ENCODE results near the gene HERC5.
A peak's percentile ranks its signal among the peaks of the same experiment; 100 is the strongest.

Gene HERC5

DNA sequence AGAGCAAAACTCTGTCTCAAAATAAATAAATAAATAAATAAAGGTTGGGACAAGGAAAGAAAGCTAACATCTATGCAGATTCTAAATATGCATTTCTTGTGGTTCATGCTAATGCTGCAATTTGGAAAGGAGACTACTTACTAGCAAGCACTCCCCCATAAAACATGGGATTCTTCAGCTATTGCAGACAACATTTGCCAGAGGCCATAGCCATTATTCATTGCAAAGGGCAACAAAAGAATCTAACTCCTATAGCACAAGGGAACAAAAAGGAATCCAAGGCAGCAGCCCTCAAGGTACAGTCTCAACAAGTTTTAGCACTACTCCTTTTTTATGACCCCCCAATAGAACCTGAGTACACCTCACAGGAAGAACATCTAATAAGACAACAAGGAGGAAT lies 8.0 kb upstream of the HERC5 start:
- POLR2A ChIA-PET: no interaction called here
- TF ChIP-seq SP1 (IDR thresholded peaks at IDR 0.05) (no peak), FOXA1 (IDR thresholded peaks at IDR 0.05) (no peak), BHLHE40 (IDR thresholded peaks at IDR 0.05; ENCODE audit: borderline replicate concordance) (no peak), PKNOX1 (IDR thresholded peaks at IDR 0.05) (no peak)
- no peak for DNase-seq (ENCODE audit: extremely low spot score)
- CTCF ChIA-PET: interaction anchor here (1.1 kb wide), 1 partner anchor 70 kb away, joined by 4 read pairs; the partner anchor contains the start of gene HERC6

GRCh38 chr4:88449290-88449689 lies 7.6 kb upstream of the HERC5 start:
- no peak for DNase-seq (ENCODE audit: extremely low spot score)
- ChIA-PET POLR2A (no interaction called here), CTCF (interaction anchor here (1.1 kb wide), 1 partner anchor 71 kb away, joined by 4 read pairs; the partner anchor contains the start of gene HERC6)
- TF ChIP-seq TARDBP (IDR thresholded peaks at IDR 0.05): no peak
- no peak for TF ChIP-seq L3MBTL2 (conservative IDR thresholded peaks at IDR 0.05)
- no peak for TF ChIP-seq FOXA1 (IDR thresholded peaks at IDR 0.05)
- TF ChIP-seq ZNF384 (IDR thresholded peaks at IDR 0.05): no peak
- TF ChIP-seq HDGF (IDR thresholded peaks at IDR 0.05; ENCODE audit: borderline replicate concordance): no peak
- no peak for TF ChIP-seq SP1 (IDR thresholded peaks at IDR 0.05)
- TF ChIP-seq NFRKB (IDR thresholded peaks at IDR 0.05): no peak
- TF ChIP-seq BHLHE40 (IDR thresholded peaks at IDR 0.05; ENCODE audit: borderline replicate concordance): no peak
- TF ChIP-seq FOXK2 (IDR thresholded peaks at IDR 0.05): no peak
- no peak for TF ChIP-seq ARNT (IDR thresholded peaks at IDR 0.05)
- TF ChIP-seq FOXM1 (IDR thresholded peaks at IDR 0.05; ENCODE audit: borderline replicate concordance): no peak
- no peak for TF ChIP-seq CTBP1 (IDR thresholded peaks at IDR 0.05; ENCODE audit: borderline replicate concordance)
- TF ChIP-seq SUZ12 (IDR thresholded peaks at IDR 0.05): no peak
- TF ChIP-seq LEF1 (IDR thresholded peaks at IDR 0.05; ENCODE audit: borderline replicate concordance): no peak
- TF ChIP-seq ELF4 (IDR thresholded peaks at IDR 0.05): no peak
- TF ChIP-seq PKNOX1 (IDR thresholded peaks at IDR 0.05): no peak

DNA sequence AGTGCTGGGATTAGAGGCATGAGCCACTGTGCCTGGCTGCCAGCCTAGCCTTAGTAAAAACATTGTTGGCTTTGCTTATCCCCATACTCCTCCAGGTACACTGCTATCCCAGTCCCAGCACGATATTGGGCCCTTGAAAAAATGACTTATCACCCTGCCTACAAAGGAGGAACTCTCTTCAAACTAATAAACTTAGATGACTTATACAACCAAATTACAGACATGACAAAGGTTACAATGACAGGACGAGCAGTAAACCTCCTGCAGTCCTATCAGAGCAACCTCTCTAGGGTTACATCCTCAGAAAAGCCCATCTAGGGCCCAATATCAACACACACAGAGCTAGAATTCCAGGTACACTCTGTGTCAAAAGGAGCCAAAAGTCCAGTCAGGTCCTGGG lies 5.7 kb upstream of the HERC5 start:
- no peak for DNase-seq (ENCODE audit: extremely low spot score)
- POLR2A ChIA-PET: no interaction called here
- CTCF ChIA-PET: interaction anchor here (0.6 kb wide), 1 partner anchor 32 kb away, joined by 5 read pairs; no protein-coding TSS in a partner anchor
- no peak for TF ChIP-seq ZNF384 (IDR thresholded peaks at IDR 0.05)
- no peak for TF ChIP-seq HDGF (IDR thresholded peaks at IDR 0.05; ENCODE audit: borderline replicate concordance)
- no peak for TF ChIP-seq SUZ12 (IDR thresholded peaks at IDR 0.05)
- no peak for TF ChIP-seq L3MBTL2 (conservative IDR thresholded peaks at IDR 0.05)
- TF ChIP-seq ARNT (IDR thresholded peaks at IDR 0.05): no peak
- TF ChIP-seq TARDBP (IDR thresholded peaks at IDR 0.05): no peak
- no peak for TF ChIP-seq FOXM1 (IDR thresholded peaks at IDR 0.05; ENCODE audit: borderline replicate concordance)
- TF ChIP-seq LEF1 (IDR thresholded peaks at IDR 0.05; ENCODE audit: borderline replicate concordance): no peak
- TF ChIP-seq BHLHE40 (IDR thresholded peaks at IDR 0.05; ENCODE audit: borderline replicate concordance): no peak
- TF ChIP-seq PKNOX1 (IDR thresholded peaks at IDR 0.05): no peak

DNA sequence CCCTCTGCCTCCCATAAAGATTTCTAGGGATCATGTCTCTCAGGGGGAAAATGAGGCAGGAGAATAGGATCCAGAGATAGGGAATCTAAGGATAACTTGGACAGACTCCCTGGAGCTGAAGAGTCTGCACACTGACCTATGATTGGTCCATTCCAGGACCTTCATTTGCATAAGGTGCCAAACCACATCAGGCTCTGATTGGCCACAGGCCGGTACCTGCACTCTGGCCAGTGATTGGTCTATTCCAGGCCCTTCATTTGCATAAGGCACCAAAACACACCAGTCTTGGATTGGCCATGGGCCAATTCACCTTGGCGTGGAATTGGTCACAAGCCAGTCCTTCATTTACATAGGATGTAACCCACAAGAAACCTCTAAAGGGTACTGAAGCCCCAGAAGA lies 4.0 kb upstream of the HERC5 start:
- no peak for DNase-seq (ENCODE audit: extremely low spot score)
- ChIA-PET POLR2A (no interaction called here), CTCF (interaction anchor here (0.6 kb wide), 1 partner anchor 142 kb away, joined by 3 read pairs; no protein-coding TSS in a partner anchor)
- no peak for TF ChIP-seq FOXA1 (IDR thresholded peaks at IDR 0.05)
- TF ChIP-seq LEF1 (IDR thresholded peaks at IDR 0.05; ENCODE audit: borderline replicate concordance): no peak
- TF ChIP-seq NFRKB (IDR thresholded peaks at IDR 0.05): no peak
- no peak for TF ChIP-seq ZNF384 (IDR thresholded peaks at IDR 0.05)
- no peak for TF ChIP-seq SP1 (IDR thresholded peaks at IDR 0.05)
- no peak for TF ChIP-seq L3MBTL2 (conservative IDR thresholded peaks at IDR 0.05)
- TF ChIP-seq FOXK2 (IDR thresholded peaks at IDR 0.05): no peak
- TF ChIP-seq SUZ12 (IDR thresholded peaks at IDR 0.05): no peak
- TF ChIP-seq ELF4 (IDR thresholded peaks at IDR 0.05): no peak
- no peak for TF ChIP-seq FOXM1 (IDR thresholded peaks at IDR 0.05; ENCODE audit: borderline replicate concordance)
- TF ChIP-seq TARDBP (IDR thresholded peaks at IDR 0.05): no peak
- TF ChIP-seq PKNOX1 (IDR thresholded peaks at IDR 0.05): no peak
- TF ChIP-seq BHLHE40 (IDR thresholded peaks at IDR 0.05; ENCODE audit: borderline replicate concordance): no peak
- no peak for TF ChIP-seq ARNT (IDR thresholded peaks at IDR 0.05)
- TF ChIP-seq CTBP1 (IDR thresholded peaks at IDR 0.05; ENCODE audit: borderline replicate concordance): no peak
- no peak for TF ChIP-seq HDGF (IDR thresholded peaks at IDR 0.05; ENCODE audit: borderline replicate concordance)

- ChIA-PET CTCF (interaction anchor here (1.1 to 1.4 kb wide), 2 partner anchors 49 to 239 kb away, joined by 3 to 4 read pairs; no protein-coding TSS in a partner anchor), POLR2A (interaction anchor here (0.8 to 1.8 kb wide), 4 partner anchors 66 to 238 kb away, joined by 3 to 6 read pairs (median 4); partner anchors contain the start of genes HERC6 and PYURF)
- DNase-seq (ENCODE audit: extremely low spot score): peak; percentile 58
- no peak for TF ChIP-seq ARNT (IDR thresholded peaks at IDR 0.05)
- TF ChIP-seq LEF1 (IDR thresholded peaks at IDR 0.05; ENCODE audit: borderline replicate concordance): no peak
- no peak for TF ChIP-seq NFRKB (IDR thresholded peaks at IDR 0.05)
- TF ChIP-seq L3MBTL2 (conservative IDR thresholded peaks at IDR 0.05): no peak
- no peak for TF ChIP-seq FOXM1 (IDR thresholded peaks at IDR 0.05; ENCODE audit: borderline replicate concordance)
These were observed 586 bp downstream of the HERC5 start for GRCh38 chr4:88457307-88458103.

All from HEK293T (cell line).